ENCODE results near the gene ACTG1.

The ACTG1 gene

DNA sequence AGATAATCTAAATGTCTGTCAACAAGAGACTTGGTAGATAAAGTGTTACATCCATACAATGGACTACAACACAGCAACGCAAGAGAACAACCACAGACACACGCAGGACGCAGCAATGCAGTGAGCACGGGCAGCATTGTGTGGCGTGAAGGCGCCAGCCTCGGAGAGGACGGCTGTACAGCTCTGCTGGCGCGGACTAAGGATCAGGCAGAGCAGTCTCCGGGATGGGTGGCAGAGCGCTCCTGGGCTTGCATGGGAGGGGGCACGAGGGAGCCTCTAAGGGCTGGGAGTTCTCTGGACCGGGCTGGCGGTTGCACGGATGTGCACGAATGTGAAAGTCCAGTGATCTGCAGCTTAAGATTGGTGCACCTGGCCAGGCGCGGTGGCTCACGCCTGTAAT is 34.5 kb downstream of the ACTG1 start:
- no peak for DNase-seq

DNA sequence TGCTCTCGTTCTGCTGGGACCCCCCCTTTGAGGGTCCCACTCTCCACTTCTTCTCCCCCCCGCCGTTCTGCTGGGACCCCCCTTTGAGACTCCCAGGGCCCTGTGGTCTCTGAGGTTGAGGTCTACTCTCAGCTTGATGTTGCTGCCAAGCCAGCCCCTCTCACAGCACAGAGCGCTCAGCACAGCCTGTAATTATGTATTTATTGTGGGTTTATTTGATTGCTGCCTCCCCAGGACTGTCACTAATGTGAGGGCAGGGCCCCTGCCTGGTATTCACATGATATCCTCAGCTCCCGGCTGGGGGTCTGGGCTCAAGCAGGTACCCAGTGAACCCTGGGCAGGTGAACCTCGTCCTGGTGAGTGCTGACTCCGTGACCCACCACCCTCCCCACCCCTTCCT is 35.4 kb downstream of the ACTG1 start:
- DNase-seq = no peak

DNA sequence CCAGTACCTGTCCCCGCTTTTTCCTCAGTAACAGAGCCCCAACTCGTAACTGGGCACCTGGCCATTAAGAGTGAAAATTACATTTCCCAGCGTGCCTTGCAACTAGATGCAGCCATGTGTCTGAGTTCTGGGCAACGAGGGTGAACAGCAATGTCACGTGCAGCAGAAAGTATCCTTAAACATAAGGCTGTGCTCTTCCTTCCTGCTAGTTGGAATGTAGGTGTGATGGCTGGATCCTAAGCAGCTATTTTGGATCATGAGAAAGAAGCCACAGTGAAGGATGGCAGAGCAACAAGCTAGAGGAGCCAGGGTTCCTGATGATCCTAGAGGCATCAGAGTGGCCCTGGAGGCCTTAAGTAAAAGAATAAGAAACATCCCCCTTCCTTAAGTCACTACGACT is 36.0 kb downstream of the ACTG1 start:
- DNase-seq = no peak

DNA sequence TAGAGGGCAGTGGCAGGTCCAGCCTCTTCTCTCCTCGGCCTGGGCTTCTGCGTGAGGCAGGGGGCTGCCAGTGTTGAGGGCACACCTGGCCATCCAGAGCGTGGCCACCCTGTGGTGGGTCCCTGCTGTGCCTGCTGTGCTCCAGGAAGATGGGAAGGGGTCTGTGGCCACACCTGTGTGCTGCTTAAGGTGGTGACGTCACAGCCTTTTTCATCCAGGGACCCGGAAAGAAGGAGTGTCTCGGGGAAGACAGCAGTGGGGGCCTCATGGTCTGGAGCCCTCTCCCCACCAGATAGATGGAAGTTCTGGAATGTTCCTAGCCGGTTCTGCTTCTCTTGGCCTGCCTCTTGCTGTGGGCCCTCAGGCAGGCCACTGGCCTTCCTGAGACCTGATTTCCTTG is 36.5 kb downstream of the ACTG1 start:
- no peak for DNase-seq

DNA sequence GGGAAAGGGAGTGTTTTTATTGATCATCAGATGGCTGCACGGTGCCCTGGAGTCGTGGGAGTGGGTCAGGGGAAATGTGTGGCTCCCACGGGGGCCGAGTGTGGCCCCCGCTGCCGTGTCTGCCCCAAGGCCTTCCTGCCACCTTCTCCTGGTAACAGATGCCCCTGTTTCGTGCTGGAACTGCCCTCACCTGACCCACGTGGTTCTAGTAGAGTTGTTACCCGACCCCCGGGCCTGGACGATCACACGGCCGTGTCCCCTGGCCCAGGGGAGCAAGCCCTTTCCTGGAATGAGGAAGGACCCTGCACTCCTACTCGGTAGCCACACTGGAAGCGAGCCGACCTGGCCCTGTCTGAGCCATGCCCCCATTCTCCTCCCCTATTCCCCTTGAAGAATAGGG is 37.6 kb downstream of the ACTG1 start:
- DNase-seq = no peak

DNA sequence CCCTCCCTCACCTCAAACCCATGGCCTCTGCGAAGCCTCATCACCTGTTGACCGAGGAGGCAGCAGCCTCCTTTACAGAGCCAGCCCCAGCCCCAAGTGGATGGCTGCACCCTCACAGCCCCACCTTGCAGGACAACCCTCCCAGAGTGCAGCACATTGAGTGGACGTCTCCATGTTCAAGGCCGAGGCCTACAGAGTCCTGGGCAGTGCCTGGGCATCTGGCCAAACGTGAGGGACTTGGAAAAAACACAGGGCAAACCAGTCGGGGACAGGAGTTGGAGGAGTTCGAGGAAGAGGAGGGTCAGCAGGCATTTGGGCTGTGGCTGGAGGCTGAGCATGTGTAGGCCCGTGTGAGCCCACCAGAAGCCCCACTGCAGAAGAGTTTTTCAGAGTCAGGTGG is 39.6 kb downstream of the ACTG1 start:
- DNase-seq = no peak

DNA sequence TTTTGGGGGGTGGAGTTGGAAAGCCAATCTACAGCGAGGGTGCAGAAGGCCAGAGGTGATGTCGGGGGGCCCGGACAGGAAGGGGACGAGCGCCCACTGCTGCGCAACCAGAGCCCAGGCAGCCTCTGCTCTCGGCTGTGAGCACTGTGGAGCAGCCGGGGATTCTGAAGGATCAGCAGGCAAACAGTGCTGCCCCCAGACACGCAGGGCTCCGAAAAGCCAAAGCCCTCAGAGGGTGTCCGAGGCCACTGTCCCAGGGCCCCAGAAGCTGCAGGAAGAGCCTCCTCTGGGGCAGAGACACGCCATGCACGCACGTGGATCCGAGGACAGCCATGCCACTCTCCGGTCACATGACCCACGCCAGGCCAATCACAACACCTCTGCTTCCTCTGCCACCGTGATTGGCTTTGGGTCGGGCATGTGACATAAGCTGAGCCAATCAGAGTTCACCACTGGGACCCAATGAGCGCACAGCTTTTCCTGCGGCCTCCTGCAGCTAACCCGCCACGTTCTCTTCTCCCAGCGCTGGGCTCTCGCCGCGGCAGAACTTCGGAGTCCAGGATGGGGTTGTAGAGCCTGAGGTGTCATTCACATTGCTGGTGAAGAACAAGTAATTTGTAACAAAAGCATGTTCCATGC is 40.7 kb downstream of the ACTG1 start:
- no peak for DNase-seq

DNA sequence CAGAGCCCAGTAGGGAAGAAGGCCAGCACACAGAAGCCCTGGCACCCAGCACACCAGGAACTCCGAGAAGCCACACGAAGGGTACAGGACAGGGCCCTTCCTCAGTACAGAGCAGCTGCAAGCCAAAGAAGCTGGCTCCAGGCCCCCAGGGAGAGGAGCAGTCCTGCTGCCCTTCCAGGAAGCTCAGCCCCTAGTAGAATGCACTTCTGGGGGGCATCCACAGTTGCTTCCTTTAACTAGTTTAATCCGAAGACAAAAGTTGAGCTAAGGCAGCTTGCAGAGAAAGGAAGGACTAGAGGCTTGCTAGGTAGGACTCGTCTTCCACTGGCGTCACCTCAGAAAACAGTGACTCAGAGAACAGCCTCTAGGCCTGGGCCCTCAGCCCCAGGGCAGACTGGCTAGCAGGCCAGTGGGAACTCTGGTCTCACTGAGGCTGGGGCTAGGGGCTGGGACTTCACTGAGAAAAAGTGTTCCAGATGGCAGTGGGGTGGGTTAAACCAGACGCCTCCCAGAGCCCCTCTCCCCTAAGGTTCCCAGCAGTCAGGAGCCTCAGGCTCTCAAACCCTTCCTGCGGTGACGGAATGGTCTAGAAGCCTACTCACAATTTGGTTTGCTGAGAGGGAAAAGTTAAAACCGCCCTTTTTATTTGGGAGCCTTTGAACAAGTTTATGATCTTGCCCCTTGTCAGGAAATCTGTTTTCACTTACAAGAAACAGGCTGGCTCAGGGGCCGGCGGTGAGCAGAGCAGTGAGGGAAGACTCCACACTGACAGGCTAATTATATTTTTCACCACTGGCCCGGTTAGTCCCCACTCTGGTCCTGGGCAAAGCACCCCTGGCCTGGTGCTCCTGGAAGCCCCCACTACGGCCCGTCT is 41.4 kb downstream of the ACTG1 start:
- no peak for DNase-seq

DNA sequence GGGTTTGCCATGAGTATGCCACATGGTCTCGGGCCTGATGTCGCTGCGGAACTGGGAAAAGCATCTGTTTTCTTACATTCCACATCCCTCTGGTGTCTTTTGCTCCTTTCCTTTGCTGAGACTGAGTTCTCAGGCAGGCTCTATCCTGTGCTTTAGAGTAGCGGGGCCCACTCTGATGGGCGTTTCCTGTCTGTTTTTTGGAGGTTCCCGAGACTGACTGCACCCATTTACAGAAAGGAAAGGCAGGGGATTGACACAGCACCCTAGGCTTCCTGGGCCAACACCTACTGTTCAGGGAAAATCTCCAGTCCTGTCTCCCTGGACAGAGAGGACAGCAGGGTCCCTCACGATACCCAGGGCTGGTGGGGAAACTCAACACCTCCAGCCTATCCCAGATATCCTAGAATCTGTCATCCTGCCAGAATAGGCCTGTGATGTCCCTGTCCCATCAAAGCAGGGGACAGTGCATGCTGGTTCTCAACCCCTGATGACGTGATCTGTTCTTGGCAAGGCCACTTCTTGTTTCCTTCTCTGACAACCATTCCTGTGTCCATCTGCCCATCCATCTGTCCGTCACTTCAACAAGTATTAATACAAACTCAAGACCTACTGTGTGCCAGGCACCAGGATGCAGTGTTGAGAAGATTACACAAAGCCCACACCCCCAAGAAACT is 42.2 kb downstream of the ACTG1 start:
- no peak for DNase-seq

DNA sequence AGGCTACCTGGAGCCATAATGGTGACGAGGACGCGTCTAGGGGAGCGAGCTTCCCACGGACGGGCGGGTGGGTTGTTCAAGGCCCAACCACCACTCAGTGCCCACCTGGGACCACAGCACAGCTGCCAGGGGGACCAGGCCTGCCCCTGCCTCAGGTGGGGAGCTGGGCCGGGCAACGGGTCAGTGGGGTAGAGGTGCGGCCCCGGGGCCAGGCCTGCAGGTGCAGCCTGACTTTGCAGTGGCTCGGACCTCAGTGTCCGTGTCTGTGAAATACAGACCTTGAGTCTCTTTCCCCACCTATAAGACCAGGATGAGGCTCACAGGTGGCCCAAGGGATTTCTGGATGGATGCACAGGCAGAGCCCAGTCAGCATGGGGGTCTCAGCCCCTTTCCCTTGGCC is 43.3 kb downstream of the ACTG1 start:
- DNase-seq = no peak

DNA sequence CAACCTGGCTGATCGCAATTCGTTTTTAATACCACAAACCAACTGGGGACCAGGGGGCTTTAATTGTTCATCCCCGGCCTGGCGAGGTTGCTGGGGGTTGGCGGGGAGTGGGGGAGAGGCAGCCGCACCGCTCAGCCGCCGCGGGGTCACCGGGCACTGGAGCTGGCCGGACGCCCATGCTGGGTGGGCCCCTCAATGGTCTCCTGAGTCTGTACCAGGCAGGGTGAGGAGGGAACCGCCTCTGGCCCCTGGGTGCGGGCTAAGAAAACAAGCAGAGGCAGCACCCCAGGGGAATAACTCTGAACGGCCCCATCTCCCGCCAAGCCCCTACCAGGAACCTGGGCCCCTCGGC is 43.9 kb downstream of the ACTG1 start:
- DNase-seq = no peak

DNA sequence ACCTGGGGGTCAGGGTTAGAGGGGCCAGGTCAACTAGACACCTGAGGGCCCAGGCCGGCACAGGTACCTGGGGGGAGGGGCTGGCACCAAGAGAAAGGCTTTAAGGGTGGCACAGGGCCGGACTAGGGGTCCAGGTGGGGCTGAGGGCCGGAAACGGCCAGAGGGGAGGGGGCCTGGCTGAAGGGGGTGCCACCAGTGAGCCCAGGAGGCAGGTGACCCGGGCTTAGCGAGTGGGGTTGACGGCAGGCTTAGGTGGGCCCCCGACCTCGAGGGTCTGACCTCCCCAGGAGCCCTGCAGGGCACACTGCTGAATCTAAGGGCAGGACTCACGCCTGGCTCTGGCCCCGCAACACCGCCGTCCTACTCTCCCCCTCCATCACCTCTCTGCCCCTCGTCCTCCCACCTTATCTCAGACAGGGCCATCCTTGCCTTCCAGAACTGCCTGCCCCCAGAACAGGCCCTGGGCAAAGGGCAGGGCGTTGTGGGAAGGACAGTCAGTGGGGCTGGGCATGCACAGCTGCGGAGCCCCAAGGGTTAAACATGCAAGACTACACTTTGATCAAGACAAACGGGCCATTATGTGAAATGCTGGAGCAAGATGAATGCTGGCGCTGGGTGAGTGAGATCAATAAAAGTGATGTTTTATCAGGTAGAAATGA is 44.4 kb downstream of the ACTG1 start:
- no peak for DNase-seq

DNA sequence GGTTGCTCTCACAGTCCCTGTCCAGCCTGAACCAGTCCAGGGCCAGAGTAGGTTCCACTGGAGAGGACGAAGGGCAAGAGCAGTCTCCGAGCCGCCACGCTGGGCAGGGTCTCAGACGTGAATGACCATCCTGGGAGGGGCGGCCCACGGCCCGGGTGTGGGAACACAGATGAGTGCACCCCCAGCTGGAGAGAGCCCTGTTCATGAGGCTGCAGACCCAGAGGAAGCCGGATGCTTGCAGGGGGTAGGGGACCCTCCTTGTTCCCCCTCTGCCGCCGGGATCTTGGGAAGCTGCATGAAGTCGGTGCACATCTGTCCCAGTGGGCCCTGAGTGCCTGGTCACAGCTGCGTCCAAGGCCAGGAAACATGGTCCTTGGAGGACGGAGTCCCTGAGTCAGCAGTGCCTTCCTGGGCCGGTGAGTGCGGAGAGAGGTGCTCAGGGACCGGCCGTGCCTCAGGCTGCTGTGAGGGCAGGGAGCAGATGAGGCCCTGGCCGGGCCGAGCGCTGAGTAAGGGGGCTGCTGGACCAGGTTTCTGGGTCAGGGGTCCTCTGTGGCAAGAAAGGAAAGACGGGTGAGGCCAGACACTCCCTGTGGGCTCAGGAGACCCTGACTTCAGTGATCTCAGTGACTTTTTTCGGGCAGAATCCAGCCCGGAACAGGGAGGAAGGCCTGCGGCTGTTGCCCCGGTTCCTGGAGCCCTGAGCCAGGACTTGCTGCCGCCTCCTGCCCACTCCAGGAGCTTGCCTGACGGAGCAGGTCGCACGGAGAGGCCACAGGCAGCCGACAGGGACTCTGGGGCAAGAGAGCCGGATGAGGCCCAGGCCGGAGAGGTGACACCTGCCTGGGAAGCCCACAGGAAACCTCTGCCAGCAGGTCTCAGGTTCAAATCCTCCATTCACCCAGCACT is 45.8 kb downstream of the ACTG1 start:
- DNase-seq = no peak

DNA sequence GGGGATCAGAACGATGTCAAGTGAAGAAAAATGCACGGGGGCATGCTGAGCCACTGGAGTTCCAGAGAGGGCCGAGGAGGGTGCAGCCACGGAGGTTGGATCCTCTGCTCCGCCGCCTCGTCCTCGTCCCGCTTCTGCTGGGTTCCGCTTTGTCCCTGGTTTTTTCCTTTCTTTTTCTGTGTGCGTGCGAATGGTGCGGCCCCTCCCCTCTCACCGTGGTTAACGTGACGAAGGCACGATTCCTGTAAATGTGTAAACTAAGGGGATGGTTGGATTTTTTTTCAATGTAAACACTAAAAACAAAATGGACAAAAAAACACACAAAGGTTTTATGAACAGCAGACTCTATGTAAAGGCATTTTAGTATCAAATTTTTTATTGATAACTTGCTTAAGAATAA is 46.7 kb downstream of the ACTG1 start:
- no peak for DNase-seq

DNA sequence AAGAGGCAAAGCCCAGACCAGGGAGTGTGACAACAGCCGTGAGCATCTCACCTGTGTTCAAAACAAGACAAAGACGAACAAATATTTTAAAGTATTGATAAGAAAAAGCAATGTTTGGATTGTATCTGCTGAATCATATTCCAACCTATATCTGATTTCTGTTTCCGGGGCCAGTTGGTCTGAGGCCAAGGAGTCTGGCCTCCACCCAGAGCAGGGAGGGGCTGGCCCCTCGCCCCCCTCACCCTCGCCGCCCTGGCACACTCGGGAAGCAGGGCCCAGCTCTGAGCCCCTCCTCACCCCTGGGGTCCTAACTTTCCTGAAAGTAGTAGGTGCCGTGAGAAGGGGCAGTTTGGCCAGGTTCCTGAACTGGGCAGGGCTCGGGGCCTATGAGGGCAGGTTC is 48.0 kb downstream of the ACTG1 start:
- no peak for DNase-seq

DNA sequence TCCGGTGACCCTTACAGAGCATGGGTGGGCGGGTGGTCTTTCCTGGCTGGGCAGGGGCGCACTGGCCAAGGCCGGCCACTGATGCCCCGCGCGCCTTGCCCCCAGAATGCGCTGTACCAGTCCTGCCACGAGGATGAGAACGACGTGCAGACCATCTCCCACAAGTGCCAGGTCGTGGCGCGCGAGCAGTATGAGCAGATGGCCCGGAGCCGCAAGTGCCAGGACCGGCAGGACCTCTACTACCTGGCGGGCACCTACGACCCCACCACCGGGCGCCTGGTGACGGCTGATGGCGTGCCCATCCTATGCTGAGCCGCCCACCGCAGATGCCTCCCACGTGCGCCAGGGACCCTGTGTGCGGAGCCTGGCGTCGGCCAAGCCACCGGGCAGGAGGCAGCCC is 49.1 kb downstream of the ACTG1 start:
- DNase-seq = no peak

DNA sequence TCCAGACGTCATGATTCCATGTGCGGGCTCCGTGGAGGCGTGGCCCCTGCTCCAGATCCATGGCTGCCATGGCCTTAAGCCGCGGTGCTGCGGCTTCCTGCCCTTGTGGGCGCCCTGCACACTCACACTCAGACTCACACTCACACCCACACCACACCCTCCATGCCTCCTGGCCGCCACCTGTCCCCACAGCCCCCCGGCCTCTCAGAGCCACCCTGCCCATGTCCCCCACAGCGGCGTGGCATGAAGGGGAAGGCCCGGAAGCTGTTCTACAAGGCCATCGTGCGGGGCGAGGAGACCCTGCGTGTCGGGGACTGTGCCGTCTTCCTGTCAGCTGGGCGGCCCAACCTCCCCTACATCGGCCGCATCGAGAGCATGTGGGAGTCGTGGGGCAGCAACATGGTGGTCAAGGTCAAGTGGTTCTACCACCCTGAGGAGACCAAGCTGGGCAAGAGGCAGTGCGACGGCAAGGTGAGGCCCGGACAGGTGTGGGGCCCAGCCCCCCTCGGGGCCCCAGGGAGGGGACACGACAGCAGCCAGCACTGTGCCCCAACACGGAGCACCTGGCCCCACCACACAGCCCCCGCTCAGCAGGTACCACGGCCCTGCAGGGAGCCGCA is 50.0 kb downstream of the ACTG1 start:
- no peak for DNase-seq

DNA sequence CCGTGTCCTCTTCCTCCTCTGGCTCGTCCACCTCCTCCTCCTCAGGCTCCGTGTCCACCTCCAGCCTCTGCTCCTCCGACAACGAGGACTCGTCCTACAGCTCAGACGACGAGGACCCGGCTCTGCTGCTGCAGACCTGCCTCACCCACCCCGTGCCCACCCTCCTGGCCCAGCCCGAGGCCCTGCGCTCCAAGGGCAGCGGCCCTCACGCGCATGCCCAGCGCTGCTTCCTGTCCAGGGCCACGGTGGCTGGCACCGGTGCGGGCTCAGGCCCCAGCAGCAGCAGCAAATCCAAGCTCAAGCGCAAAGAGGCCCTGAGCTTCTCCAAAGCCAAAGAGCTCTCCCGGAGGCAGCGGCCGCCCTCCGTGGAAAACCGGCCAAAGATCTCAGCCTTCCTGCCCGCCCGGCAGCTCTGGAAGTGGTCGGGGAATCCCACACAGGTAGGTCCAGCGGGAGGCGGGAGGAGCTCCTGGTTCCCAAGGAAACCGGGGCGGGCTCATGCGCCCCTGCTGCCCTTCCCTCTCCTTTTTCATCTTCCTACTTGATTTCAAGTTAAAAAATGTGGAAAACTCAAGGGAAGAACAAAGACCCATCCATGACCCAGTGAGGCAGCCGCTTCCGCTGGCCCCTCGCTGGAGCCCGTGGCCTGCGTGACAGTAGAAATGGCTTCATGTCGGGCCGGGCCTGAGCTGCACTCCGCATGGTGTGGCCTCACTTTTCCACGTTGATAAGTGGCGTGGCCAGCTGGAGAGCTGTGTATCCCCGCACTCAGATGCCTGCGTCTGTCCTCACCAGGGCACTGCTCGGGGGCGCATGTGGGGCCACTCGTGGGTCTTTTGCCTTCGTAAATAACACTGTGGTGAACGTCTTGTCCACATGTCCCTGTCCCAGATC is 50.7 kb downstream of the ACTG1 start:
- no peak for DNase-seq

DNA sequence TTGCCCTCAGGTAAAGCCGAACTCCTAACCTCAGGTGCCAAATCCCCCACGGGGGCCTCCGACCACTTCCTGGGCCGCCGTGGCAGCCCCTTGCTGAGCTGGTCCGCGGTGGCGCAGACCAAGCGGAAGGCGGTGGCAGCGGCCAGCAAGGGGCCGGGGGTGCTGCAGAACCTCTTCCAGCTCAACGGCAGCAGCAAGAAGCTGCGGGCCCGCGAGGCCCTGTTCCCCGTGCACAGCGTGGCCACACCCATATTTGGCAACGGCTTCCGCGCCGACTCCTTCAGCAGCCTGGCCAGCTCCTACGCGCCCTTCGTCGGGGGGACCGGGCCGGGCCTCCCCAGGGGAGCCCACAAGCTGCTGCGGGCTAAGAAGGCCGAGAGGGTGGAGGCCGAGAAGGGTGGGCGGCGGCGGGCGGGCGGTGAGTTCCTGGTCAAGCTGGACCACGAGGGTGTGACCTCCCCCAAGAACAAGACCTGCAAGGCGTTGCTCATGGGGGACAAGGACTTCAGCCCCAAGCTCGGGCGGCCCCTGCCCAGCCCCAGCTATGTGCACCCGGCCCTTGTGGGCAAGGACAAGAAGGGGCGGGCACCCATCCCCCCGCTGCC is 51.6 kb downstream of the ACTG1 start:
- DNase-seq = no peak

All from activated CD8-positive, alpha-beta memory T cell treated with anti-CD3 and anti-CD28 coated beads, Interleukin-2, amount 50 U/mL, for 4 hours (primary cell).